HepG2 (cell line): Measurements from ENCODE around the gene CIAO2B. TPM values are rescaled to one million over a fixed set of nuclear protein-coding genes. Genes with fewer than 3 reads are reported as not detected.

Experiments
- ELF4 ChIP-seq: sonication (generic); formaldehyde crosslinking; IDR thresholded peaks from 2 replicates; pipeline ENCODE4 v1.5.0; 2020; ENCODE audit warnings: missing genetic modification reagents, mild to moderate bottlenecking, moderate library complexity, borderline replicate concordance
- SNAI1 ChIP-seq: sonication (generic); formaldehyde crosslinking; IDR thresholded peaks from 2 replicates; pipeline ENCODE4 v1.5.0; 2020; ENCODE audit warnings: mild to moderate bottlenecking, missing genetic modification reagents, borderline replicate concordance
- TFDP2 ChIP-seq: sonication (generic); formaldehyde crosslinking; IDR thresholded peaks from 2 replicates; pipeline ENCODE4 v1.4.0; 2020; ENCODE audit warnings: missing genetic modification reagents
- THAP11 ChIP-seq: IDR thresholded peaks from 2 replicates; pipeline ENCODE4 v1.6.1; 2016; ENCODE audit warnings: missing biosample characterization, missing genetic modification reagents
- ZNF275 ChIP-seq: sonication (generic); formaldehyde crosslinking; IDR thresholded peaks from 2 replicates; pipeline ENCODE4 v1.8.0; 2022; ENCODE audit warnings: missing genetic modification reagents, mild to moderate bottlenecking, inconsistent platforms, borderline replicate concordance
- ZNF407 ChIP-seq: sonication (generic); formaldehyde crosslinking; IDR thresholded peaks from one replicate; pipeline ENCODE4 v1.5.1; 2020; ENCODE audit warnings: mild to moderate bottlenecking, missing genetic modification reagents; ENCODE audit errors: not compliant biosample characterization
- ZNF431 ChIP-seq: sonication (generic); formaldehyde crosslinking; IDR thresholded peaks from 2 replicates; pipeline ENCODE4 v1.9.0; 2022; ENCODE audit warnings: missing genetic modification reagents, low read depth, mild to moderate bottlenecking, borderline replicate concordance
- ZNF639 ChIP-seq: conservative IDR thresholded peaks from 2 replicates; pipeline ENCODE4 v1.6.1; 2018; ENCODE audit warnings: missing genetic modification reagents
- ZNF768 ChIP-seq: sonication (generic); formaldehyde crosslinking; IDR thresholded peaks from 2 replicates; pipeline ENCODE4 v1.4.0; 2020; ENCODE audit warnings: missing genetic modification reagents
- ZSCAN20 ChIP-seq: sonication (generic); formaldehyde crosslinking; IDR thresholded peaks from 2 replicates; pipeline ENCODE4 v1.4.0; 2020; ENCODE audit warnings: missing genetic modification reagents, mild to moderate bottlenecking, borderline replicate concordance
- polyA plus RNA-seq, 8 experiments: library from polyadenylated mRNA; depleted of rRNA in 3 of 8; stranded (reverse) in 7 of 8; unstranded in 1 of 8; fragments of >200 nt; fragmentation: Illumina TruSeq in 4 of 8; extraction: Trizol in 4 of 8; gene quantifications; 2 replicates each; pipeline versions ENCODE4 v1.2.1 to v1.2.3, GENCODE V29; 2011 to 2016; ENCODE audit warnings: low read depth in 4 of 8, missing spikeins in 1 of 8, mixed read lengths in 1 of 8; ENCODE audit not compliant: insufficient read depth in 1 of 8
- total RNA-seq, 5 experiments: library from RNA; depleted of rRNA; stranded (reverse); fragments of >200 nt; fragmentation: Illumina TruSeq; extraction: Trizol; gene quantifications; 2 replicates each; pipeline ENCODE4 v1.2.3, GENCODE V29; 2016; ENCODE audit warnings: low read depth in 1 of 5

CIAO2B gene
- total and polyA plus RNA-seq, 2 of the 13 experiments (the other 11 are each of a cell fraction or from before 2014, with no cell fraction given): 157 to 293 TPM

- TF ChIP-seq ELF4 (CRISPR knock-in tag) (no peak; the same call in 1 of the 2 replicates), ZNF768 (CRISPR knock-in tag) (peak; percentile 78), TFDP2 (peak; percentile 81), ZNF639 (CRISPR knock-in tag) (peak; percentile 84; the same call in 1 of the 2 replicates), ZNF275 (CRISPR knock-in tag) (peak; percentile 45; the same call in 1 of the 2 replicates), SNAI1 (CRISPR knock-in tag) (peak; percentile 88; the same call in 1 of the 2 replicates), THAP11 (peak; percentile 96), ZNF407 (CRISPR knock-in tag) (no peak), ZSCAN20 (CRISPR knock-in tag) (peak; percentile 72; the same call in 1 of the 2 replicates), ZNF431 (CRISPR knock-in tag) (peak; percentile 77)
Observed at GRCh38 chr16:66934138-66934838, at the start of gene CIAO2B (continued).
